K562 (cell line): ENCODE results near the gene NIN. TPM values are rescaled to one million over a fixed set of nuclear protein-coding genes. Genes with fewer than 3 reads are reported as not detected.

ENCODE experiments used
- ATAC-seq: fragments of 200-7000 bp; cut with Tn5 transposase; 3 replicates; pipeline ENCODE4 v1.9.1; 2020; ENCODE audit warnings: moderate library complexity
- BruUV-seq: library from RNA; stranded (reverse); fragments of 400-500 nt; replicated peaks from 2 replicates; lab custom pipeline; 2021; lab: Mats Ljungman, UMichigan
- CTCF ChIA-PET: fragments of 300-600 bp; formaldehyde crosslinking; extraction: SDS; loops from one replicate; lab custom pipeline; 2021; ENCODE audit warnings: low intra/inter-chr PET ratio; lab: Yijun Ruan, JAX
- POLR2A ChIA-PET: fragments of 300-600, 350-650 bp; sonication (Branson Sonifier 250); formaldehyde crosslinking; extraction: SDS; loops from one replicate; lab custom pipeline; 2021; ENCODE audit warnings: antibody characterized with exemption, inconsistent platforms; lab: Yijun Ruan, JAX
- DNase-seq, 4 experiments: peaks; one replicate each; pipeline versions ENCODE4 v3.0.0 to v3.0.0-alpha.2; 2011 to 2018; ENCODE audit warnings: low spot score in 3 of 4, mixed read lengths in 3 of 4; ENCODE audit errors: extremely low read depth in 1 of 4
- FAIRE-seq: peaks from 2 replicates; lab custom pipeline; 2011; peaks lifted over from hg19 to GRCh38; lab: Jason Lieb, UNC
- H2AFZ ChIP-seq: 2 replicates; pipeline ENCODE4 v1.6.0; 2011; ENCODE audit warnings: low read depth, low read length, control low read depth, inconsistent platforms
- H3K27ac ChIP-seq: fragments of 200-600 bp; 3 replicates; pipeline ENCODE4 v1.8.0; 2011; ENCODE audit warnings: low read depth, mild to moderate bottlenecking, control low read depth, inconsistent platforms, low read length, moderate library complexity, mixed read lengths; ENCODE audit errors: extremely low read depth
- H3K27me3 ChIP-seq, 2 experiments: fragments of 300-600 bp in 1 of 2; 2 replicates in 1 of 2; 3 replicates in 1 of 2; pipeline versions ENCODE4 v1.6.0 to v1.8.0; 2011; ENCODE audit warnings: inconsistent platforms in 2 of 2, low read length in 2 of 2, mild to moderate bottlenecking in 1 of 2, mixed read lengths in 1 of 2, moderate library complexity in 1 of 2; ENCODE audit not compliant: control insufficient read depth in 2 of 2, insufficient read depth in 2 of 2
- H3K36me3 ChIP-seq: fragments of 300-600 bp; 3 replicates; pipeline ENCODE4 v1.8.0; 2011; ENCODE audit warnings: mild to moderate bottlenecking, low read length, inconsistent platforms; ENCODE audit not compliant: control insufficient read depth, insufficient read depth
- H3K4me1 ChIP-seq, 2 experiments: fragments of 200-600 bp in 1 of 2; replicated peaks in 1 of 2; 2 replicates in 1 of 2; 3 replicates in 1 of 2; pipeline versions ENCODE4 v1.5.1 to v1.8.0; 2011; ENCODE audit warnings: inconsistent platforms in 2 of 2, low read length in 2 of 2, mild to moderate bottlenecking in 1 of 2, mixed read lengths in 1 of 2, moderate library complexity in 1 of 2; ENCODE audit not compliant: control insufficient read depth in 2 of 2, insufficient read depth in 2 of 2
- H3K4me2 ChIP-seq: 2 replicates; pipeline ENCODE4 v1.6.1; 2011; ENCODE audit warnings: low read length, control low read depth, inconsistent platforms, mixed read lengths; ENCODE audit not compliant: insufficient read depth
- H3K4me3 ChIP-seq: fragments of 200-600 bp; sonication (generic), shearing (Covaris generic); 2 replicates; pipeline ENCODE4 v1.5.1; 2016; ENCODE audit warnings: control low read depth, inconsistent platforms
- H3K79me2 ChIP-seq: fragments of 200-600 bp; 3 replicates; pipeline ENCODE4 v1.8.0; 2011; ENCODE audit warnings: low read length, inconsistent platforms; ENCODE audit not compliant: control insufficient read depth, insufficient read depth
- H3K9ac ChIP-seq, 2 experiments: 2 replicates each; pipeline versions ENCODE4 v1.6.0 to v1.6.1; 2011; ENCODE audit warnings: low read depth in 2 of 2, low read length in 2 of 2, control low read depth in 1 of 2, inconsistent platforms in 1 of 2, mild to moderate bottlenecking in 1 of 2, mixed read lengths in 1 of 2; ENCODE audit not compliant: insufficient read depth in 1 of 2
- H3K9me1 ChIP-seq: one replicate; pipeline ENCODE4 v1.6.0; 2011; ENCODE audit warnings: inconsistent platforms, mild to moderate bottlenecking, low read length, moderate library complexity; ENCODE audit not compliant: control insufficient read depth, insufficient read depth
- H3K9me3 ChIP-seq: replicated peaks from 2 replicates; pipeline ENCODE4 v1.5.1; 2011; ENCODE audit warnings: low read depth, low read length, inconsistent platforms; ENCODE audit not compliant: control insufficient read depth, insufficient read depth
- H4K20me1 ChIP-seq: replicated peaks from 2 replicates; pipeline ENCODE4 v1.6.1; 2011; ENCODE audit warnings: low read length, inconsistent platforms, mixed read lengths; ENCODE audit not compliant: control insufficient read depth, insufficient read depth
- ARID1B ChIP-seq: fragments of 450-650 bp; IDR thresholded peaks from 2 replicates; pipeline ENCODE4 v1.6.1; 2016; ENCODE audit warnings: antibody characterized with exemption, mild to moderate bottlenecking, inconsistent platforms
- DDX20 ChIP-seq: fragments of 450-650 bp; IDR thresholded peaks from 2 replicates; pipeline ENCODE4 v1.6.1; 2016; ENCODE audit warnings: missing genetic modification characterization, low read depth, mild to moderate bottlenecking, missing compliant biosample characterization, moderate library complexity
- ETS2 ChIP-seq: IDR thresholded peaks from 2 replicates; pipeline ENCODE4 v1.6.1; 2016; ENCODE audit warnings: borderline replicate concordance, missing genetic modification characterization, mild to moderate bottlenecking, moderate library complexity, missing compliant biosample characterization; ENCODE audit not compliant: poor library complexity, severe bottlenecking
- JUN ChIP-seq, 2 experiments: sonication (generic) in 1 of 2; formaldehyde crosslinking in 1 of 2; IDR thresholded peaks; 2 replicates each; pipeline versions ENCODE4 v1.6.1 to v1.8.0; 2012 to 2022; ENCODE audit warnings: borderline replicate concordance in 2 of 2, mild to moderate bottlenecking in 2 of 2, improper control_type of control experiment in 1 of 2, low read depth in 1 of 2, low read length in 1 of 2, missing genetic modification reagents in 1 of 2
- LARP7 ChIP-seq: fragments of 450-650 bp; IDR thresholded peaks from 2 replicates; pipeline ENCODE4 v1.6.1; 2016
- SRSF9 ChIP-seq: fragments of 200-400 bp; formaldehyde crosslinking; IDR thresholded peaks from 2 replicates; pipeline ENCODE4 v1.6.1; 2017; ENCODE audit warnings: low read depth, low read length, borderline replicate concordance
- ZBTB8A ChIP-seq: fragments of 450-650 bp; IDR thresholded peaks from 2 replicates; pipeline ENCODE4 v1.6.1; 2018; ENCODE audit warnings: mild to moderate bottlenecking, moderate library complexity; ENCODE audit not compliant: partially characterized antibody
- ZNF146 ChIP-seq: IDR thresholded peaks from one replicate; pipeline ENCODE4 v1.6.1; 2018; ENCODE audit warnings: missing compliant biosample characterization; ENCODE audit not compliant: unreplicated experiment
- ZNF507 ChIP-seq: conservative IDR thresholded peaks from 2 replicates; pipeline ENCODE4 v1.6.1; 2017; ENCODE audit warnings: missing genetic modification characterization, missing compliant biosample characterization
- ZNF699 ChIP-seq: fragments of 250-450 bp; sonication (Bioruptor Pico); IDR thresholded peaks from 2 replicates; pipeline ENCODE4 v1.8.0; 2021; ENCODE audit warnings: mild to moderate bottlenecking, moderate library complexity; ENCODE audit not compliant: insufficient replicate concordance
- WGBS: fragments of 100-300 bp; shearing (Covaris generic); methylation state at CpG from one replicate; pipeline ENCODE4 v1.1.6; 2016; ENCODE audit warnings: low coverage, mixed read lengths; ENCODE audit not compliant: insufficient coverage; ENCODE audit errors: missing lambda C conversion rate; 5-methylcytosine and 5-hydroxymethylcytosine counted together
- in situ Hi-C: fragments of 300-500 bp; cut with MboI; formaldehyde crosslinking; loops from 4 replicates; pipeline ENCODE4 v1.15.0; 2018; ENCODE audit warnings: inconsistent platforms, mixed read lengths
- intact Hi-C: fragments of 100-400 bp; cut with micrococcal nuclease; formaldehyde crosslinking; loops from 2 replicates; pipeline ENCODE4 v1.14.2; 2022
- polyA plus RNA-seq, 8 experiments: library from polyadenylated mRNA; depleted of rRNA in 4 of 8; stranded (reverse) in 5 of 8; unstranded in 3 of 8; fragments of >200 nt; fragmentation: Nextera tagmentation in 2 of 8; fragmentation: Illumina TruSeq in 1 of 8; extraction: Ambion mirVana in 2 of 8; extraction: Trizol in 1 of 8; gene quantifications; 2 replicates each; pipeline versions ENCODE4 v1.2.1 to v1.2.3, GENCODE V29; 2011 to 2014; ENCODE audit warnings: inconsistent platforms in 1 of 8, missing spikeins in 1 of 8
- total RNA-seq, 7 experiments: library from RNA; depleted of rRNA in 6 of 7; stranded (reverse); fragments of >200 nt in 6 of 7; fragmentation: Illumina TruSeq in 2 of 7; extraction: Trizol in 2 of 7; gene quantifications; 2 replicates each; pipeline versions ENCODE4 v1.2.1 to v1.2.3, GENCODE V29; 2011 to 2021; ENCODE audit warnings: low replicate concordance in 1 of 7
- TF ChIP-seq, protein P1 (sequence below): fragments of 250-450 bp; sonication (Bioruptor Pico); IDR thresholded peaks from 2 replicates; pipeline ENCODE4 v1.4.0; 2020; ENCODE audit warnings: mild to moderate bottlenecking, moderate library complexity
- TF ChIP-seq, protein P2 (sequence below): fragments of 450-650 bp; IDR thresholded peaks from 2 replicates; pipeline ENCODE4 v1.7.1; 2018; ENCODE audit warnings: mild to moderate bottlenecking, low read depth; ENCODE audit not compliant: partially characterized antibody
- TF ChIP-seq, protein P3 (sequence below): sonication (generic); formaldehyde crosslinking; IDR thresholded peaks from 2 replicates; pipeline ENCODE4 v1.8.0; 2022; ENCODE audit warnings: mild to moderate bottlenecking, low read depth, missing genetic modification reagents

The NIN gene
- total and polyA plus RNA-seq, 9 of the 15 experiments (the other 6 are each of a cell fraction or from before 2014, with no cell fraction given) = 0.84 to 8.4 (median 5.0) TPM

DNA sequence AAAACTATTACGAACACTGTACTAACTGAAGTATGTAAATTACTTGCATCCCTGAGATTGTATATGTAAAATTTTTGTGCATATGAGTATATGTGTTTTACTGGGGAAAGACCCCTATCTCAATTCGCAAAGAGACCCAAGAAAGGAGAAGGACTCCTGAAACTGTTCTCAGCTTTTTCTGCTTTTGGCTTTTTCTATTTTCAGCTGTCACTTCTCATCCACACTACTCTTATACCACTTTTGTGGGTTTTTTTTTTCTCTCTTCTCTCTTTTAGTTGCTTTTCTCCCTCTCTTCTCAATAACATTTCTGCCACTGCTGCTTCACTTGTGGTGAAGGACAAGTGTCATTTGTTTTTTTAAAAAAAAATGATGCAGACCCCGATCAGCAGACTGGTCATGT, 39.8 kb downstream of the NIN start:
- no peaks in the 10 kb centered on the region for H3K9me1 ChIP-seq
- TF ChIP-seq, protein P1, sequence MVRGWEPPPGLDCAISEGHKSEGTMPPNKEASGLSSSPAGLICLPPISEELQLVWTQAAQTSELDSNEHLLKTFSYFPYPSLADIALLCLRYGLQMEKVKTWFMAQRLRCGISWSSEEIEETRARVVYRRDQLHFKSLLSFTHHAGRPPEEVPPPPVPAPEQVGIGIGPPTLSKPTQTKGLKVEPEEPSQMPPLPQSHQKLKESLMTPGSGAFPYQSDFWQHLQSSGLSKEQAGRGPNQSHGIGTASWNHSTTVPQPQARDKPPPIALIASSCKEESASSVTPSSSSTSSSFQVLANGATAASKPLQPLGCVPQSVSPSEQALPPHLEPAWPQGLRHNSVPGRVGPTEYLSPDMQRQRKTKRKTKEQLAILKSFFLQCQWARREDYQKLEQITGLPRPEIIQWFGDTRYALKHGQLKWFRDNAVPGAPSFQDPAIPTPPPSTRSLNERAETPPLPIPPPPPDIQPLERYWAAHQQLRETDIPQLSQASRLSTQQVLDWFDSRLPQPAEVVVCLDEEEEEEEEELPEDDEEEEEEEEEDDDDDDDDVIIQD (CRISPR knock-in tag) = no peak
- TF ChIP-seq, protein P2, sequence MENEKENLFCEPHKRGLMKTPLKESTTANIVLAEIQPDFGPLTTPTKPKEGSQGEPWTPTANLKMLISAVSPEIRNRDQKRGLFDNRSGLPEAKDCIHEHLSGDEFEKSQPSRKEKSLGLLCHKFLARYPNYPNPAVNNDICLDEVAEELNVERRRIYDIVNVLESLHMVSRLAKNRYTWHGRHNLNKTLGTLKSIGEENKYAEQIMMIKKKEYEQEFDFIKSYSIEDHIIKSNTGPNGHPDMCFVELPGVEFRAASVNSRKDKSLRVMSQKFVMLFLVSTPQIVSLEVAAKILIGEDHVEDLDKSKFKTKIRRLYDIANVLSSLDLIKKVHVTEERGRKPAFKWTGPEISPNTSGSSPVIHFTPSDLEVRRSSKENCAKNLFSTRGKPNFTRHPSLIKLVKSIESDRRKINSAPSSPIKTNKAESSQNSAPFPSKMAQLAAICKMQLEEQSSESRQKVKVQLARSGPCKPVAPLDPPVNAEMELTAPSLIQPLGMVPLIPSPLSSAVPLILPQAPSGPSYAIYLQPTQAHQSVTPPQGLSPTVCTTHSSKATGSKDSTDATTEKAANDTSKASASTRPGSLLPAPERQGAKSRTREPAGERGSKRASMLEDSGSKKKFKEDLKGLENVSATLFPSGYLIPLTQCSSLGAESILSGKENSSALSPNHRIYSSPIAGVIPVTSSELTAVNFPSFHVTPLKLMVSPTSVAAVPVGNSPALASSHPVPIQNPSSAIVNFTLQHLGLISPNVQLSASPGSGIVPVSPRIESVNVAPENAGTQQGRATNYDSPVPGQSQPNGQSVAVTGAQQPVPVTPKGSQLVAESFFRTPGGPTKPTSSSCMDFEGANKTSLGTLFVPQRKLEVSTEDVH = no peak
- TF ChIP-seq ZBTB8A = no peak
- TF ChIP-seq ZNF699 (CRISPR knock-in tag) = no peak
- TF ChIP-seq JUN (IDR thresholded peaks at IDR 0.05; ENCODE audit: borderline replicate concordance, low read depth, low read length) = no peak
- no peak for TF ChIP-seq JUN (CRISPR knock-in tag; IDR thresholded peaks at IDR 0.05; ENCODE audit: borderline replicate concordance)
- TF ChIP-seq LARP7 = no peak
- TF ChIP-seq DDX20 (tag) = no peak
- no peak for TF ChIP-seq ETS2 (tag)
- no peak for TF ChIP-seq SRSF9
- TF ChIP-seq, protein P3, sequence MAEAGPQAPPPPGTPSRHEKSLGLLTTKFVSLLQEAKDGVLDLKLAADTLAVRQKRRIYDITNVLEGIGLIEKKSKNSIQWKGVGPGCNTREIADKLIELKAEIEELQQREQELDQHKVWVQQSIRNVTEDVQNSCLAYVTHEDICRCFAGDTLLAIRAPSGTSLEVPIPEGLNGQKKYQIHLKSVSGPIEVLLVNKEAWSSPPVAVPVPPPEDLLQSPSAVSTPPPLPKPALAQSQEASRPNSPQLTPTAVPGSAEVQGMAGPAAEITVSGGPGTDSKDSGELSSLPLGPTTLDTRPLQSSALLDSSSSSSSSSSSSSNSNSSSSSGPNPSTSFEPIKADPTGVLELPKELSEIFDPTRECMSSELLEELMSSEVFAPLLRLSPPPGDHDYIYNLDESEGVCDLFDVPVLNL = no peak
- TF ChIP-seq ZNF146 (CRISPR knock-in tag) = no peak
- TF ChIP-seq ARID1B = no peak
- no peak for TF ChIP-seq ZNF507 (tag)
- TF ChIP-seq, all 486 proteins: peak for 0
- intact Hi-C loops = no loop called here
- Histone ChIP-seq H3K9me3 (no peaks in the 10 kb centered on the region), H3K4me1 (no peaks in the 10 kb centered on the region), H3K9ac (no peak overlapping the region), H3K4me3 (no peak overlapping the region), H3K79me2 (no peaks in the 10 kb centered on the region), H3K27ac (no peak overlapping the region), H2AFZ (no peak overlapping the region), H4K20me1 (no peaks in the 10 kb centered on the region), H3K36me3 (no peaks in the 10 kb centered on the region), H3K27me3 (peaks cover 0 to 3% of the 10 kb centered on the region in 2 experiments; a peak in 1 of 5 replicates), H3K4me2 (no peak overlapping the region)
- no peak for FAIRE-seq
- ATAC-seq = no peak
- in situ Hi-C loops = loop anchor here (25.0 kb wide), 1 partner anchor 454 kb away; no protein-coding TSS in a partner anchor
- POLR2A ChIA-PET = no interaction called here
- CTCF ChIA-PET = no interaction called here
- DNase-seq = no peak
- WGBS = 37% methylated on average over 3 of the region's 3 CpGs
- no TSS peak for BruUV-seq
